SHP77 treated with DMSO at 0.1 percent for 48 hours (cell line): ENCODE results near the gene PDE1A.
"Not testable (repeated sequence)": the region's sequence is repeated elsewhere in the genome, so short reads cannot be mapped to it uniquely, and the experiment has no call there.

Experiments used
- DNase-seq: peaks from one replicate; lab custom pipeline; 2025; lab: John Stamatoyannopoulos, UW

PDE1A gene

DNA sequence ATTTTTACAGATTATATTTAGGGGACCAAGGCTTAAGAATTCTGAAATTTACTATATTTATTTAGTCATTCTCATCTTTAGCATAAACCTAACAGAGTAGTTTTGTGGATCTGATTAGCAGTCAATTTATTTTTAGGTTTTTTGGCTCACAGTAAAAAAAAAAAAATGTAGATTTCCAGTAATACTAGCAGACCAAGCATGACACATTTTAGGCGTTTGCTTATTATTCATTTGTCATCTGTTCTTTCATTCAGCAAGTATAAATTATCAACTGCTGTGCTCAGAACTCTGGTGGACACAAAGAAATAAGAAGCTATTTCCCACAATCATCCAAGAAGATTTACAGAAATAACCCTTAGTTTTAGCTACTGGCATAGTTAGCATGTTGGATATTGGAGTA lies 20.6 kb downstream of the PDE1A start:
- no peak for DNase-seq

DNA sequence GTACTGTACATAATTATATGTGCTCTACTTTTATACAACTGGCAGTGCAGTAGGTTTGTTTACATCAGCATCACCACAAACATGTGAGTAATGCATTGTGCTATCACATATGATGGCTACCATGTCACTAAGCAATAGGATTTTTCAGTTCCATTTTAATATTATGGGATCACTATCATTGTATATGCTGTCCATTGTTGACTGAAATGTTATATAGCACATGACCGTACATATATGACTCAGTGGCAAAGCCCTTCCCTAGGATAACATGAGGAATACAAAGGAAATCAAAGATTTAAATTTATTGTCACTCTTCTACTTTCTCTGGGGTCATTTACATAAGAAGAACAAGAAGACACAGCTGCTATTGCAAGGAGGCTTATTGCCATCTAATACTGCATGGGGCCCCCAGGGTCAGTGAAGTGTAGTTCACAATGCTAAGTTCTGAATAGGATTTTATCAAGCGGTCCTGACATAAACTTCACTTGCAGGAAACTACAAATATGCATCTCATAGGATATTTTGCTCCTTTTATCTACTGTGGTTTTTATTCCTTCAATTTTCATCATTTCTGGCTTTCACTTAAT lies 21.8 kb downstream of the PDE1A start:
- no peak for DNase-seq

DNA sequence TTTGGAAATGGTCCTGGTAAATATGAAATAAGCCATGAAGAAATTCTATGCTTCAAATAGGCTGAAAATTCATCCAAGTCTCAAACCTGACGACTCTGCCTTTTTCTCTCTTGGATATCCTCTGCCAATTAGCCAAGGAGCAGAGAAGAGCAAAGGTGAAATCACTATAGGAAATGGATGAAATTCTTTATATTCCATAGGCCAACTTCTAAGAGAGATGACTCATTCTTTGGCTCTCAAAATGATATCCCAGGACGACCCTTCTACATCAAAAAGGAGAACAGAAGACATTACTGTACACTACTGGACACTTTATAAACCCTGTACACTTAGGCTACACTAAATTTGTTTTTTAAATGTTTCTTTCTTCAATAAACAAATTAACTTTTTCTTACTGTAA lies 22.7 kb downstream of the PDE1A start:
- no peak for DNase-seq

DNA sequence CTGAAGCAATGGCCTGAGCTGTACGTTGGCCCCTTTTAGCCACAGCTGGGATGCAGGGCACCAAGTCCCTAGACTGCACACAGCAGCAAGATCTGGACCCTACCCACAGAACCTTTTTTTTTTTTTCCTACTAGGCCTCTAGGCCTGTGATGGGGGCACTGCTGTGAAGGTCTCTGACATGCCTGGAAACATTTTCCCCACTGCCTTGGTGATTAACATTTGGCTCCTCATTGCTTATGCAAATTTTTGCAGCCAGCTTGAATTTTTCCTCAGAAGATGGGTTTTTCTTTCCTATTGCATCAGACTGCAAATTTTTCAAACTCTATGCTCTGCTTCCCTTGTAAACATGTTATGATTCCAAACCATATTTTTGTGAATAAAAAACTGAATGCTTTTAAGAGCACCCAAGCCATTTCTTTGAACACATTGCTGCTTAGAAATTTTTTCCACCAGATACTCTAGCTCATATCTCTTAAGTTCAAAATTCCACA lies 33.5 kb downstream of the PDE1A start:
- no peak for DNase-seq

DNA sequence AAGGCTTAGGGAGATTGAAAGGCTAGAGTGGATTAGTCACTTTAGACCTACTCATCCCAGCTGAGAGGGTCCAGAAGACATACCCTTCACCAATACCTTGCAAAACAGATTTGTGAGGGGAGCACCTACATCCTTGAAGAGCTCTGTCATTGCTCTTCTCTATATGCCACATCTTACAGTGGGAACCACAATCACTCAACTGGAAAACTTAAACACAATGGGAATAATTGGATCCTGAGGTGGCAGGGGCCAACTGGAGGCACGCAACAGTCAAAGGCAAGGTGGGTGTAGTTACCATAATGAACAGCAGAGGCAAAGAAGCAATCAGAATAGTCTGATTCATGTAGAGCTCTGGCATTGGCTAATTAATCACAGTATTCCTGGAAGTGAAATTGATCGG lies 35.4 kb downstream of the PDE1A start:
- no peak for DNase-seq

DNA sequence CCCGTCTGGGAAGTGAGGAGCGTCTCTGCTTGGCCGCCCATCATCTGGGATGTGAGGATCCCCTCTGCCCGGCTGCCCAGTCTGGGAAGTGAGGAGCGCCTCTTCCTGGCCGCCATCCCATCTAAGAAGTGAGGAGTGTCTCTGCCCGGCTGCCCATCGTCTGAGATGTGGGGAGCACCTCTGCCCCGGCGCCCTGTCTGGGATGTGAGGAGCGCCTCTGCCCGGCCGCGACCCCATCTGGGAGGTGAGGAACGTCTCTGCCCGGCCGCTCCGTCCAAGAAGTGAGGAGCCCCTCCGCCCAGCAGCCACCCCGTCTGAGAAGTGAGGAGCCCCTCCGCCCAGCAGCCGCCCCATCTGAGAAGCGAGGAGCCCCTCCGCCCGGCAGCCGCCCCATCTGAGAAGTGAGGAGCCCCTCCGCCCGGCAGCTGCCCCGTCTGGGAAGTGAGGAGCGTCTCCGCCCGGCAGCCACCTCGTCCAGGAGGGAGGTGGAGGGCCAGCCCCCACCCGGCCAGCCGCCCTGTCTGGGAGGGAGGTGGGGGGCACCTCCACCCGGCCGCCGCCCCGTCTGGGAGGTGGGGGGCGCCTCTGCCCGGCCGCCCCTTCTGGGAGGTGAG lies 40.5 kb downstream of the PDE1A start:
- DNase-seq, result not testable (repeated sequence)

DNA sequence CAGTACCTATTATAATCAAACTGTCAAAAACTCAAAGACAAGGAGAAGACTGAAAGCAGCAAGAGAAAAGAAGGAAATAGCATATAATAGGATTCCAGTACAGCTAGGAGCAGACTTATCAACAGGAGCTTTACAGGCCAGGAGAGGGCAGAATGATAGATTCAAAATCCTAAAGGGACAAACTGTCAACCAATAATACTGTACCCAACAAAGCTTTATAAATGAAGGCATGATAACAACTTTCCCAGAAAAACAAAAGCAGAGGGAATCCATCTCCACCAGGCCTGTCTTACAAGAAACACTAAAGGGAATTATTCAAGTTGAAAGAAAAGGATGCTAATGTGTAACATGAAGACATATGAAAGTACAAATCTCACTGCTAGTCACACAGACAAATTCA lies 42.0 kb downstream of the PDE1A start:
- DNase-seq, result no peak

DNA sequence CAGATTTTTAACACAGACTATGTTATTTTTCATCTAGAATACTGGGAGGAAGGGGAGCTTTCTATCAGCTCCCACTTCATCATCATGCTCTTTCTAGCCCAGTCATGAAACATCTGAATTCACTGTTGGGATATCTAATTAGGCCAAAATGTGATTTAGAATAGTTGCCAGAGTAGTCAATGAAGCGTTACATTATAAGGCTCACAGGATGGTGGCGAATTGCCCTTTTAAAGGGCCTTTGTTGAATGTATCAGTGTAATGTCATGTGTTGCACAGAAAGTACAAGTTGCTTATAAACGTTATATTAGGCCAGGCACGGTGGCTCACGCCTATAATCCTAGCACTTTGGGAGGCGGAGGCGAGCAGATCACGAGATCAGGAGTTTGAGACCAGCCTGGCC lies 45.6 kb downstream of the PDE1A start:
- DNase-seq, result no peak

DNA sequence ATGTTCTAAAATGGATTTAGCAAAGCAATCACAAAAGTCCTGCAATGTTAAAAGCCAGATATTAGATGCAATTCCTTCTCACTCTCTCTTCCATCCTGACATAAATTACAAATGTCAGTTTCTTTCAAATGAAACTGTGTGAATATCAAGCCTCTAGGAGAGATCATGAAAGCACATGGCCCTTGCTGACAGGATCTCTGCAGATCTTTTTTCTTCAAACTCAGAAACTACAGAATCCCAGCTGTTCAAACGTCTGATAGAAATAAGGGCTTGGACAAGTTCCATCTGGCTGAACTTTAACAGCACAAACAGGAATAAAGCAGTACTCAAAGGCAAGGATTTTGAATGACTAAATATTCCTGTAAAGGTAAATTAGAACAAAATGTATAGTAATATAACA lies 47.6 kb downstream of the PDE1A start:
- no peak for DNase-seq

DNA sequence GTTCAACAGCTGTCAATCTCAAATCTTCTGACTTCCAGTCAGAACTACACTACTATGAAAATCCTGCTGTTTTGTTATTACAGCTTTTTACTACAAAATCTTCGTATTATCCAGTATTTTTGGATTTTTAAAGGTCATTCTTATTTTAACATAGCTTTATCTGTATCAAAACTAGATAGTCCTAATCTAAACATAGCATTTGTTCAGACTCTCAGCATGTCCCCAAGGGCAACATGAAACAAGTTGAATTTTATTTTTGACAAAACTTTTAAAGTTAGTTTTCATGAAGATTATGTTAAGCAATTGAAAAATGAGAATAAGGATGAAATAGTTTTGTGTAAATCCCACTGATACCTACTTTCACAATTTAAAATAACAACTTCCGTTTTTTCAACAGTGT lies 48.1 kb downstream of the PDE1A start:
- no peak for DNase-seq

DNA sequence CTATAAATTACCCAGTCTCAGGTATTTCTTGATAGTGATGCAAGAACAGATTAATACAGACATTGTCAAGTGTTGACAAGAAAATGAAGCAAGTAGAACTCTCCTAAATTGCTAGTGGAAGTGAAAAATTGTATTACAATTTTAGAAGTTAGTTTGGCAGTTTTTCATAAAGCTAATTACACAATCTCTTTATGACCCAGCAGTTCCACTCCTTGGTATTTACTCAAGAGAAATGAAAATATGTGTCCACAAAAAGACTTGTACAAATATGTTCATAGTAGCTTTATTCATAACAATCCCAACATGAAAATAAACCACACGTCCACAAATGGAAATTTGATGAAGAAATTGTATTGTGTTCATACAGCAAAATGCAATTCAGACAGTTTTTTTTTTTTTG lies 49.4 kb downstream of the PDE1A start:
- DNase-seq, result no peak

DNA sequence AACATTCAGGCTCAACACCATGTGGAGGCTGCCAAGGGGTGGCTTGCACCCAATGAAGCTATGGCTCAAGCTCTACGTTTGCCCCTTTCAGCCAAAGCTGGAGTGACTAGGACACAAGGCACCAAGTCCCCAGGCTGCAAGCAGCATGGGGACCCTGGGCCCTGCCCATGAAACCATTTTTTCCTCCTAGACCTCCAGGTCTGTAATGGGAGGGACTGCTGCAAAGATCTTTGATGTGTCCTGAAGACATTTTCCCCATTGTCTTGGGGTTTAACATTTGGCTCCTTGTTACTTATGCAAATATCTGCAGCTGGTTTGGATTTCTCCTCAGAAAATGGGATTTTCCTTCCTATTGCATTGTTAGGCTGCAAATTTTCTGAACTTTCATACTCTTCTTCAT lies 51.0 kb downstream of the PDE1A start:
- no peak for DNase-seq

DNA sequence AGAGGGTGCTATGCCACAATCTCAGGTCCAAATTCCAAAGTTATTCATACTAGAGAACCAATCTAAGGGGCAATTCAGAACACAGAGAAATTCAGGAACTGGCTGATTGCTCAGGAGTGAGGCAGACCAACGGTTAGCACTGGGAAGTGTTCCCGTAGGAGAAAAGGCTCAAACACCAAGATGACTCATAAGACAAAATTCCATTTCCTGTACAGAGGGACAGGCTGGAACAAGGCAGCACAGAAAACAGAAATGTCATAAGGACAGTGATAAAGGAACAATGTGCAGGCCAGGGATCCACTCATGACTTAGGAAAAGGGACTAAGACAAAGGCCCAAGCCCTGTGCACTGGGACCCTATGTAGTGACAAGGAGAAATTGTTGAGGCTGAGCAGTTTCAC lies 54.2 kb downstream of the PDE1A start:
- DNase-seq, result no peak

DNA sequence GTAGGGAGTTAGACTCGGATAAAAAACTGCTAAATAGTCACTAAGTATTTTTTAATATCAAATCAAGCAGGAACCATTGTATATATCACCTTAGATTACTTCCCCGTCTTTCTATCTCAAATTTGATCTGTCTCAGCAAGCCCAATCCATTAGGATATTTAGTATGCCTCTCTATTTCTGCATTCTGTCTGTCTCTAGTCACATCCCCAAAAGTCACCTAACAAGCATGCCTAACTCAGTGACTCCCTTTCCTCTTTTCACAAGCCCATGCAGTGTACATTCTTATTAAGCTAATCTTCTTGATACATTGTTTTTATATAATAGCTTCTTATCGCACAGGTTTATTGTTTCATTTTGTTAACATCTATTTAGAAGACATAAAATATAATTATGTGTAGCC lies 57.8 kb downstream of the PDE1A start:
- DNase-seq, result no peak

DNA sequence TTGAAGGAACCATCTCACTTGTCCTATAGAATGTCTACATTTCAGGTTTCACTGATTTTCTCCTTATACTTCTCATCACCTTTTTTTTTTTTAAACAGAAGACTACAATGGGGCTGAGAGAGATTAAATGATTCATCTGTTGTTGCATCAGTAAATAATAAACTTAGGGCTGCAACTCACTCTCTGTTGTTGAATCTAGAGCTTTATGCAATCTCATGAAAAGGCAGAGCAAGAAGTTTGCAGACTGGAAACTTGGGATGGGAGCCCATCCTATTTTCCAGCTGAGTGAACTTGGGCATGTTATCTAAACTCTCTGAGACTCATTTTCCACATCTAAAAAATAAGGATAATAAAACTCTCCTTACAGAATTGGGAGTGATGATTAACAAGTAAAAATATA lies 58.4 kb downstream of the PDE1A start:
- no peak for DNase-seq

DNA sequence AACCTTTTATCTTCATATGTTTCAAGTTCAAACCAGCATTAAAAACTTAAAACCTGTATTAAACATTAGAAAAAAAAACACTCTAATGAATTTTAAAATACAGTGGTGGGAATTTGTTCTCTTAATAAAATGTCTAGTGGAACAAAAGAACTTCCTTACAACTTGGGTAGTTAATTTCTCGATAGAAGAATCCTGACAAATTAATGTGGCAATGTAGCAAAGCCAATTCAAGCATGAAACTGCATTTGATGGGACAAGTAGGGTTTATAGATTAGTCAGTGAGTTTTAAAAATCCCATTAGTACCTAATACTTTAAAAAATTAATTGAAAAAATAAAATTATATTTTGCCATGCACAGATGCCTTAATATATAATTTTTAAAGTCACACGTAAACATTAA lies 59.4 kb downstream of the PDE1A start:
- no peak for DNase-seq

DNA sequence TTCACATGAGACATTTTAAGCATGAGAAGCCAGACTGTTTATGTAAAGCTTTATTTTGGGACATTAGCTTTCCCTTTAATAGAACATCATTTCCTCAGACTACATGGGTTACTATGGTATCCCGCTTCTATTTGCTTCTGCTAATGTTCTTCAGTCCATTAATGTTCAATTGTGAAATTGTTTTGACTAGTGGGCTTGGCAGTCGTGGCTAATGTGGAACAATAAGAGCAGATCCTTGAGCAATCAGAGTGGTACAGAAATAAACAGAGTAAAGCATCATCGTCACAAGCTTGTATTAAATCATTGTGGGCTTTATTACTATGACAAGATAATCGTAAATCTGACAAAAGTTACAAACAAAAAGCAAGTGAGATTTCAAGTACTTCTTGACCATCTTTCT lies 60.2 kb downstream of the PDE1A start:
- peak; percentile 49 for DNase-seq

DNA sequence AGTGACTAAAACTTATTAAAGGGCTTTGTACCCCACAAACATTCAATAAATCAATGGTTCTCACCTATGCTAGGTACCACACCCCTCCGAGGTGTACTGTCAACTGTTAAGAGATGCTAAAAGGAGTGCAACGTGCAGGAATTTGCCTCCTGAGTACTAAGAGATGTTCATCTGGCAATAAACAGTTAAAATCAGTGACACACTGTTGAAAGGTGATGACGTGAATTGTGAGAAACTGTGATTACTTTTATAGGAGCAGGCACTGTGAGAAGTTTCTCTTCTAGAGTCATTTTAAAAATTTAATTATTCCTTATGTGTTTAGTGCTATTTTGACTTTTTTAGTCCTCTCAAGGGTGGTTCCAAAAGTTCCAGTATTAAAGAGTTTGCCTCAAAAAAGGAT lies 61.0 kb downstream of the PDE1A start:
- DNase-seq, result no peak

DNA sequence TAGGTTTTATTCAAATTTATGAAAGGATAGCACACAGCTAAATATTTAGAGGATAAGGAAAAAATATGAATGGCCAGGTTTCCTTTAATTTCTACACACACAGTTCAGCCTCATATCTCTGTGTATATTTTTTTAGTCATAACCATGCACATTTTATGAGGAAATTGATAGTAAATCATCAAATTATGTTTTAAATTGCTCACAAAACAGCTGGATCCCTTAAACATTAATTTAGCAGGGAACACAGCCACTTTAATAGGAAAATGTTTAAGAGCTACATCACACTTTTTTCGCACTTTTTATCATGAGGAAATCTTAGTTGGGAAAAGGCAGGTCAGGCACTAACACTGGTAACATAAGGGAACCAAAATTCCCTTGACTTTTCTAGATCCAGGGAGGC lies 65.4 kb downstream of the PDE1A start:
- no peak for DNase-seq

DNA sequence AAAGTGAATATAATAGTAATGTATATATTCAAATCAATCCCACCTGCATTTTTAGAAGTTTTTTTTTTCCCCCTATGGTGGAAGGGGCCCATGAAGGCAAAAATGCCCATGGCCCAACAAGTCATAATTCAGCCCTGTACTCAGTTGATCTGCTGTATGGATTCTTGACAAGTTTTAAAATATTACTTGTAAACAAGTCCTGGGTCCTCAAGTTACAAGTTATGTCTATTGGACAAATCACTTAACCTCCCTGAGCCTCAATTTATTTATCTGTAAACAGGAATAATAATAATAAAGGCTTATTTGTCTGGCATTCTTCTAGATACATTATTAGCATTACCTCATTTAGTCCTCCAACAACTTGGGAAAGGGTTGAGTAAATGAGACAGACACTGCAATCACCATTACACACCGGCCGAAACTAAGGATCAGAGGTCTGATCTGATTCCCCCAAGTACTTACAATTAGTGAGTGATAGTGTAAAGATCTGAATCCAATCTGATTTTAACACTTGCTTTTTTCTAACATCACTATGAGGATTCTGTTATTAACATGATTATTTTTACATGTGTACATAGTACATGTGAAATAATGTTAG lies 66.1 kb downstream of the PDE1A start:
- DNase-seq, result no peak

DNA sequence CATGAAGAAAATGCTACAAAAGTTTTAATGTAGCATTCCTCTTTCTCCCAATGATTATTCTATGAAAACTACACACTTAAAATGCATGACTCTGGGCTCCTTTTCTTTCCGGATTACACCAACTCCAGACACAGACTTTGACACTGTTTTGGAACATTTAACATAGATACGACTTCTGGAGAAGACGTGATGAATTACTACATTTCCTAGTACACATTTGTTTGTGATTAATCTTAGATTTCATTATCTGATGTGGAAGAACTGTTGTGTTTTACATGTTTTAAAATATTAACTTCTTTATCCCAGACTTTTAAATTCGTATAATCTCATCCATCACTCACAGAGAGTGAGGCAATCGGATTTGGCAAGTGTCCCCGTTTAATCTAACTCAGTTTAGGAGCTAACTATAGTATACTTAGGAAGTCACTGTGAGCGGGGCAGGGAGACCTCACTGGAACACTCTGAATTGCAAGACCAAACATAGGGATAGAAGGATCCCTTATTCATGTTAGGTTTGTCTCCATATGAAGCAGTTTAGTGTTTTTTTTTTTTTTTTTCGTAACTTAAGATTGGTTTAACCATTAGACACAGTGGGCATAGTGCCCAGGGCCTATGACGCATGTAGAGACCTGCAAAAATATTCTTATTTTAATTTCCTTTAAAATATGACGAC lies 66.7 kb downstream of the PDE1A start:
- no peak for DNase-seq

DNA sequence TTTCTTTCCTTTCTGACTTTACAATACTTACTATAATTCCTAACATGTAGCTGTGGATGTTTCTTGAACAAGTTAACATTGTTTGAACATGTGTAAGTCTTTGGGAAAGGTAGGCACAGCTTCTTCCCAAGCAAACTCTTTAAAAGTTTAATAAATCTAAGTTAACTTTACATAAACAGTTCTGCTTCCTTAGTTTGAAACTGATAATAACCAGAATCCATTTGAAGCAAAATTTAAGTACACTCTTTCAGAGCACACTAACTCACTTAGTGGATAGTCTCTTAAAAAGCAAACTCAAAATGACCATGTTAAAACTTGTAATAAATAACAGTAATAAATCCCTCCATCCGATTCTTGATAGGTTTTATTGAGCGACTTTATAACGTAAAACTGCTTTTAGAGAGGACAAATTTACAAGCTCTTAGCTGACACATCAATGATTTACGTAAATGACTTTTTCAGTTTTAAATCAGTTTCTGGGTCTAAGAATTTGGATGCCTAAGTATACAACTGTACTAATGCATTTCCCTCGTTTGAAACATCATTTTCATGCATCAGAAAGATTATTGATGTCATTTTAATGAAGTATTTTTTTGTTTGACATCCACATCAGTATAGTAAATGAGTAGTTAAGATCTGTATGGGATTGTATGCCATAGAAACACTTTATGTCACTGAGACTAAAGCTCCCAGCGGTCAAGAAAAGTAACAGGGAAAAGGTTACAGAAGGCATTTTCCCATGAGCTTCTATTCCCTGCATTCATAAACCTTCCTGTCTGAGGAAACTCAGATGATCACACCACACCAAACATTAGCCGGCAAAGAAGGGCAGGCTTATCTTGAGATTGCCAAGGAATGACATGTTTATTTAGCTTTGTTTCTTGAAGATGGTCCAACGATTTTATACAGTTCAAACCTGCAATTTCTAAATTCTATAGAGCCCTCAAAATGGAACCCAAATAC lies 67.5 kb downstream of the PDE1A start:
- DNase-seq, result no peak
